Prostate gland (tissue), 2 donors: ENCODE data around the gene TP63.

Experiments used
- POLR2A ChIP-seq: fragments of 450-650 bp; IDR thresholded peaks from one replicate; pipeline ENCODE4 v1.6.1; 2016; ENCODE audit warnings: antibody characterized with exemption, mild to moderate bottlenecking
- TF ChIP-seq, protein P1 (sequence below), 4 experiments: fragments of 200-600 bp in 2 of 4; fragments of 450-650 bp in 2 of 4; sonication (generic) in 2 of 4; IDR thresholded peaks; 1 replicate in 3 of 4; 2 replicates in 1 of 4; pipeline ENCODE4 v1.5.1; 2016 to 2019; ENCODE audit warnings: antibody characterized with exemption in 4 of 4, mild to moderate bottlenecking in 2 of 4, moderate library complexity in 2 of 4

GRCh38 chr3:189721873-189722665 lies 90.9 kb downstream of the TP63 start:
- no peak for TF ChIP-seq POLR2A
- TF ChIP-seq, protein P1, sequence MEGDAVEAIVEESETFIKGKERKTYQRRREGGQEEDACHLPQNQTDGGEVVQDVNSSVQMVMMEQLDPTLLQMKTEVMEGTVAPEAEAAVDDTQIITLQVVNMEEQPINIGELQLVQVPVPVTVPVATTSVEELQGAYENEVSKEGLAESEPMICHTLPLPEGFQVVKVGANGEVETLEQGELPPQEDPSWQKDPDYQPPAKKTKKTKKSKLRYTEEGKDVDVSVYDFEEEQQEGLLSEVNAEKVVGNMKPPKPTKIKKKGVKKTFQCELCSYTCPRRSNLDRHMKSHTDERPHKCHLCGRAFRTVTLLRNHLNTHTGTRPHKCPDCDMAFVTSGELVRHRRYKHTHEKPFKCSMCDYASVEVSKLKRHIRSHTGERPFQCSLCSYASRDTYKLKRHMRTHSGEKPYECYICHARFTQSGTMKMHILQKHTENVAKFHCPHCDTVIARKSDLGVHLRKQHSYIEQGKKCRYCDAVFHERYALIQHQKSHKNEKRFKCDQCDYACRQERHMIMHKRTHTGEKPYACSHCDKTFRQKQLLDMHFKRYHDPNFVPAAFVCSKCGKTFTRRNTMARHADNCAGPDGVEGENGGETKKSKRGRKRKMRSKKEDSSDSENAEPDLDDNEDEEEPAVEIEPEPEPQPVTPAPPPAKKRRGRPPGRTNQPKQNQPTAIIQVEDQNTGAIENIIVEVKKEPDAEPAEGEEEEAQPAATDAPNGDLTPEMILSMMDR (IDR thresholded peaks at IDR 0.05) = no peak
